HCT116 (cell line): ENCODE measurements around the gene ZBTB26. TPM values are rescaled to one million over a fixed set of nuclear protein-coding genes. Genes with fewer than 3 reads are reported as not detected.
"Not testable (repeated sequence)": the region's sequence is repeated elsewhere in the genome, so short reads cannot be mapped to it uniquely, and the experiment has no call there.

Experiments used
- ATAC-seq: fragments of 200-7000 bp; cut with Tn5 transposase; 2 replicates; pipeline ENCODE4 v1.9.1; 2020; ENCODE audit warnings: mild to moderate bottlenecking, moderate library complexity
- BruUV-seq: library from RNA; stranded (reverse); fragments of 400-500 nt; replicated peaks from 2 replicates; lab custom pipeline; 2021; lab: Mats Ljungman, UMichigan
- CTCF ChIA-PET: fragments of 300-600 bp; sonication (Branson Sonifier 250); formaldehyde crosslinking; loops from one replicate; lab custom pipeline; 2021; ENCODE audit warnings: antibody characterized with exemption; lab: Charles Lee
- POLR2A ChIA-PET: fragments of 300-600, 350-600 bp; sonication (Branson Sonifier 250); formaldehyde crosslinking; loops from one replicate; lab custom pipeline; 2021; ENCODE audit warnings: antibody characterized with exemption; lab: Charles Lee
- RAD21 ChIA-PET, 2 experiments: fragments of 300-600 bp; sonication (Branson Sonifier 250); formaldehyde crosslinking; loops; one replicate each; lab custom pipeline; 2023; ENCODE audit warnings: low total read pairs in 2 of 2; ENCODE audit not compliant: uncharacterized antibody in 2 of 2, unreplicated experiment in 2 of 2, low non-redundant PET in 1 of 2; lab: Charles Lee
- DNase-seq: peaks from one replicate; pipeline ENCODE4 v3.0.0-alpha.2; 2010; ENCODE audit warnings: low read depth, low spot score
- H2AFZ ChIP-seq: fragments of 200-600 bp; shearing (Covaris generic), sonication (generic); 2 replicates; pipeline ENCODE4 v1.6.1; 2017; ENCODE audit warnings: low read depth, mixed run types, mixed read lengths, antibody characterized with exemption, low read length; ENCODE audit not compliant: poor library complexity, severe bottlenecking
- H3K27ac ChIP-seq: 2 replicates; pipeline ENCODE4 v1.5.1; 2012; ENCODE audit warnings: low read depth, low read length
- H3K27me3 ChIP-seq: fragments of 200-600 bp; sonication (generic); 2 replicates; pipeline ENCODE4 v1.6.1; 2016; ENCODE audit warnings: mixed run types, low read length, mixed read lengths; ENCODE audit not compliant: insufficient read depth
- H3K36me3 ChIP-seq, 2 experiments: fragments of 200-500 bp in 1 of 2; fragments of 200-600 bp in 1 of 2; sonication (Bioruptor generic) in 1 of 2; sonication (generic) in 1 of 2; 2 replicates each; pipeline versions ENCODE4 v1.5.1 to v1.6.1; 2014 to 2016; ENCODE audit warnings: low read length in 2 of 2, inconsistent platforms in 1 of 2, mixed read lengths in 1 of 2, mixed run types in 1 of 2; ENCODE audit not compliant: insufficient read depth in 2 of 2, control insufficient read depth in 1 of 2
- H3K4me1 ChIP-seq, 2 experiments: fragments of 200-600 bp in 1 of 2; sonication (generic) in 1 of 2; 2 replicates each; pipeline versions ENCODE4 v1.5.1 to v1.6.1; 2012 to 2017; ENCODE audit warnings: low read length in 2 of 2, inconsistent platforms in 1 of 2, mild to moderate bottlenecking in 1 of 2, mixed read lengths in 1 of 2, mixed run types in 1 of 2, moderate library complexity in 1 of 2; ENCODE audit not compliant: insufficient read depth in 2 of 2, control insufficient read depth in 1 of 2
- H3K4me2 ChIP-seq: fragments of 200-600 bp; sonication (generic); 2 replicates; pipeline ENCODE4 v1.6.1; 2017; ENCODE audit warnings: mixed run types, low read length, mixed read lengths
- H3K4me3 ChIP-seq, 2 experiments: fragments of 200-600 bp in 1 of 2; sonication (generic) in 1 of 2; replicated peaks in 1 of 2; 2 replicates each; pipeline ENCODE4 v1.5.1; 2011 to 2016; ENCODE audit warnings: low read length in 2 of 2, control low read depth in 1 of 2, low read depth in 1 of 2, mild to moderate bottlenecking in 1 of 2, mixed read lengths in 1 of 2, mixed run types in 1 of 2
- H3K79me2 ChIP-seq: fragments of 200-600 bp; sonication (generic); 2 replicates; pipeline ENCODE4 v1.6.1; 2017; ENCODE audit warnings: mild to moderate bottlenecking, mixed run types, low read length, moderate library complexity, mixed read lengths; ENCODE audit not compliant: insufficient read depth
- H3K9ac ChIP-seq: fragments of 200-600 bp; sonication (generic); 2 replicates; pipeline ENCODE4 v1.6.1; 2016; ENCODE audit warnings: low read length, mixed read lengths
- H3K9me2 ChIP-seq: fragments of 200-600 bp; sonication (generic), shearing (Covaris generic); 2 replicates; pipeline ENCODE4 v1.6.1; 2017; ENCODE audit warnings: mixed run types, mild to moderate bottlenecking, moderate library complexity; ENCODE audit not compliant: insufficient read depth
- H3K9me3 ChIP-seq, 2 experiments: fragments of 200-500 bp in 1 of 2; fragments of 200-600 bp in 1 of 2; sonication (Bioruptor generic) in 1 of 2; sonication (generic) in 1 of 2; 2 replicates each; pipeline ENCODE4 v1.6.1; 2014 to 2017; ENCODE audit warnings: low read length in 2 of 2, mixed read lengths in 2 of 2, inconsistent platforms in 1 of 2, low read depth in 1 of 2, mild to moderate bottlenecking in 1 of 2, mixed run types in 1 of 2, moderate library complexity in 1 of 2; ENCODE audit not compliant: control insufficient read depth in 1 of 2, insufficient read depth in 1 of 2
- H4K20me1 ChIP-seq: fragments of 200-600 bp; sonication (generic), shearing (Covaris generic); 2 replicates; pipeline ENCODE4 v1.6.1; 2017; ENCODE audit warnings: mixed run types, mild to moderate bottlenecking, moderate library complexity; ENCODE audit not compliant: insufficient read depth
- CEBPB ChIP-seq: IDR thresholded peaks from 2 replicates; pipeline ENCODE4 v1.6.1; 2012; ENCODE audit warnings: low read depth
- EGR1 ChIP-seq: IDR thresholded peaks from 2 replicates; pipeline ENCODE4 v1.6.1; 2012; ENCODE audit warnings: low read depth
- ELF1 ChIP-seq: IDR thresholded peaks from 2 replicates; pipeline ENCODE4 v1.6.1; 2012; ENCODE audit warnings: low read depth, borderline replicate concordance
- EZH2 ChIP-seq: fragments of 200-600 bp; sonication (generic); IDR thresholded peaks from 2 replicates; pipeline ENCODE4 v1.6.1; 2017; ENCODE audit warnings: antibody characterized with exemption, mixed run types
- EZH2phosphoT487 ChIP-seq: fragments of 200-600 bp; IDR thresholded peaks from 2 replicates; pipeline ENCODE4 v1.6.1; 2018; ENCODE audit warnings: antibody characterized with exemption, borderline replicate concordance
- FOSL1 ChIP-seq: IDR thresholded peaks from 2 replicates; pipeline ENCODE4 v1.6.1; 2012; ENCODE audit warnings: low read depth
- POLR2AphosphoS5 ChIP-seq: IDR thresholded peaks from 2 replicates; pipeline ENCODE4 v1.6.1; 2011; ENCODE audit warnings: mild to moderate bottlenecking, low read depth, low read length, moderate library complexity
- RAD21 ChIP-seq: IDR thresholded peaks from 2 replicates; pipeline ENCODE4 v1.6.1; 2012; ENCODE audit warnings: low read depth, mild to moderate bottlenecking
- REST ChIP-seq: IDR thresholded peaks from 2 replicates; pipeline ENCODE4 v1.6.1; 2012; ENCODE audit warnings: low read depth
- SP1 ChIP-seq: IDR thresholded peaks from 2 replicates; pipeline ENCODE4 v1.6.1; 2012; ENCODE audit warnings: low read depth
- SRF ChIP-seq: IDR thresholded peaks from 2 replicates; pipeline ENCODE4 v1.6.1; 2012; ENCODE audit warnings: low read depth
- TCF7L2 ChIP-seq: IDR thresholded peaks from 2 replicates; pipeline ENCODE4 v1.7.0; 2011; ENCODE audit warnings: borderline replicate concordance, inconsistent platforms; ENCODE audit not compliant: insufficient read depth, insufficient read length; ENCODE audit errors: extremely low read depth
- ZBTB33 ChIP-seq: IDR thresholded peaks from 2 replicates; pipeline ENCODE4 v1.6.1; 2011; ENCODE audit warnings: mild to moderate bottlenecking, low read length, moderate library complexity; ENCODE audit not compliant: insufficient replicate concordance; ENCODE audit errors: extremely low read depth
- ZFX ChIP-seq: fragments of 450-650 bp; IDR thresholded peaks from 2 replicates; pipeline ENCODE4 v1.6.1; 2017
- intact Hi-C: fragments of 100-400 bp; cut with micrococcal nuclease; formaldehyde crosslinking; loops from 2 replicates; pipeline ENCODE4 v1.10.0; 2022
- total RNA-seq: library from RNA; stranded (reverse); gene quantifications from one replicate; pipeline ENCODE4 v1.2.1, GENCODE V29; 2021; ENCODE audit not compliant: unreplicated experiment
- TF ChIP-seq, protein P1 (sequence below): IDR thresholded peaks from 2 replicates; pipeline ENCODE4 v1.6.1; 2012

ZBTB26 gene
- total RNA-seq, 1 experiment from 2014 or later = 5.5 TPM

DNA sequence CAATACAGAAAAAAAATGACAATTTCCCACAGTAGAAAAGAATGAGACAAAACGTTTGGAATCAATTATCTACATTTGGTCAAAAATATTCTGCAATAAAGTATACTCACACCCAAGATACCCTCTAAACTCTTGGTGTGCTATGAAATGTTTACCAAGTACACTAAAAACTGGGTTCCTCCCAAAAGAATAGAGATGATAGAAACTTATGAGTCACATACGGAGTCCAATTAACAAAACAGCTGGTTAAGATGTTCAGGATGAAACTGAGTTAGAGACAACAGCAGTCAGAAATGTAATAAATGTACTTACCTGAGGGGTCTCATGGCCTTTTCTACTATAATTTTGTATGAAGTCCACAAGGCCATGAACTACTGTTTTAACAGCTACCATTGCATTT is 51.9 kb downstream of the ZBTB26 start (continued):
- TF ChIP-seq REST (no peak), EGR1 (no peak), ELF1 (no peak), CEBPB (no peak), EZH2 (no peak), RAD21 (no peak), POLR2AphosphoS5 (no peak), FOSL1 (no peak), ZFX (no peak), SRF (no peak)

- Histone ChIP-seq H4K20me1 (no peaks in the 10 kb centered on the region), H2AFZ (no peak overlapping the region), H3K4me2 (no peak overlapping the region), H3K4me3 (no peak overlapping the region), H3K27me3 (no peaks in the 10 kb centered on the region), H3K4me1 (no peaks in the 10 kb centered on the region), H3K79me2 (no peaks in the 10 kb centered on the region), H3K9ac (no peak overlapping the region), H3K9me3 (no peaks in the 10 kb centered on the region)
- CTCF ChIA-PET = no interaction called here
- intact Hi-C loops = no loop called here
- ATAC-seq (no peak), DNase-seq (no peak)
- POLR2A ChIA-PET = no interaction called here
- TF ChIP-seq ZBTB33 = no peak
- no peak for TF ChIP-seq ZFX
- no peak for TF ChIP-seq EZH2
- no peak for TF ChIP-seq SP1
- TF ChIP-seq CEBPB = no peak
- TF ChIP-seq, protein P1, sequence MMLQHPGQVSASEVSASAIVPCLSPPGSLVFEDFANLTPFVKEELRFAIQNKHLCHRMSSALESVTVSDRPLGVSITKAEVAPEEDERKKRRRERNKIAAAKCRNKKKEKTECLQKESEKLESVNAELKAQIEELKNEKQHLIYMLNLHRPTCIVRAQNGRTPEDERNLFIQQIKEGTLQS = no peak
- no peak for TF ChIP-seq EZH2phosphoT487
- TF ChIP-seq TCF7L2 = no peak
- TF ChIP-seq, all 23 proteins: peak for 0
- RAD21 ChIA-PET = no interaction called here
- H3K36me3 ChIP-seq = peaks cover 43 to 53% of the 10 kb centered on the region in 2 experiments
- no peaks in the 10 kb centered on the region for H3K9me2 ChIP-seq
- no peak overlapping the region for H3K27ac ChIP-seq
- BruUV-seq = no TSS peak
These were observed 55.8 kb downstream of the ZBTB26 start for GRCh38 chr9:122875523-122875922.

GRCh38 chr9:122867276-122867675 is 64.0 kb downstream of the ZBTB26 start:
- intact Hi-C loops, H2AFZ ChIP-seq, H3K4me3 ChIP-seq, H3K4me2 ChIP-seq, DNase-seq, RAD21 ChIA-PET, BruUV-seq, H3K9me2 ChIP-seq, H3K36me3 ChIP-seq, CTCF ChIA-PET, H3K9me3 ChIP-seq, POLR2A ChIA-PET, H3K4me1 ChIP-seq, H3K79me2 ChIP-seq, H3K27me3 ChIP-seq, H3K27ac ChIP-seq, ATAC-seq, H4K20me1 ChIP-seq, H3K9ac ChIP-seq: not testable (repeated sequence)
